ENCODE measurements around the gene E2F4.

DNA sequence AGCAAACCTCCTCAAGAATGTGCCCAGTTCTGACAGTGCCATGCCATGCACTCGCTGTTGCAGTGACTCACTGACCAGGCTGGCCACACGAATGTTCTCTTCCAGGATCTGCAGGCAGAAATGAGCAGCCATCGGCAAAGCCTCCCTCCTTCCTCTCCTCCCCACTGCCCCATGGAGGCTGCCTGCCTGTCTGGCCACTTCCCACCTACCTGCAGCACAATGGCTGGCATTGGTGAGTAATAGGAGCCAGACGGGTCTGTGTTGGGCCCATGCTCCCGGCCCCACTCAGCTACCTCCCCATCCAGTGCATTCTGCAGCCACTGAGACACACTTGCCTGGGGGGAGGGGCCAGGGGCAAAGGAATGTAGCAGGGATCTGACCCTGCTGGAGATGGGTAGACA lies 5.4 kb upstream of the E2F4 start:
- TF ChIP-seq SP1 (IDR thresholded peaks at IDR 0.05) = no peak
- no peak for TF ChIP-seq SUZ12 (IDR thresholded peaks at IDR 0.05)

All from HEK293T (cell line).